HepG2 (cell line): ENCODE data around the gene PNO1.

Experiments used
- AFF4 ChIP-seq: sonication (generic); formaldehyde crosslinking; IDR thresholded peaks from 2 replicates; pipeline ENCODE4 v1.4.0; 2020; ENCODE audit warnings: missing genetic modification reagents
- BCL6 ChIP-seq: IDR thresholded peaks from 2 replicates; pipeline ENCODE4 v1.6.1; 2016; ENCODE audit warnings: missing genetic modification reagents, missing compliant biosample characterization
- CTCF ChIP-seq: sonication (generic); formaldehyde crosslinking; IDR thresholded peaks from 2 replicates; pipeline ENCODE4 v1.5.0; 2020; ENCODE audit warnings: mild to moderate bottlenecking, missing genetic modification reagents, moderate library complexity
- EP300 ChIP-seq, 3 experiments: sonication (generic) in 1 of 3; formaldehyde crosslinking in 1 of 3; IDR thresholded peaks; 2 replicates each; pipeline versions ENCODE4 v1.5.1 to v1.6.1; 2011 to 2020; ENCODE audit warnings: low read depth in 2 of 3, low read length in 2 of 3, borderline replicate concordance in 1 of 3, improper control_type of control experiment in 1 of 3, mild to moderate bottlenecking in 1 of 3, missing genetic modification reagents in 1 of 3, moderate library complexity in 1 of 3
- JUN ChIP-seq: sonication (generic); formaldehyde crosslinking; IDR thresholded peaks from 2 replicates; pipeline ENCODE4 v1.4.0; 2020; ENCODE audit warnings: mild to moderate bottlenecking, missing genetic modification reagents
- NBN ChIP-seq: fragments of 450-650 bp; conservative IDR thresholded peaks from 2 replicates; pipeline ENCODE4 v1.6.1; 2017
- POLR2A ChIP-seq, 2 experiments: IDR thresholded peaks; 2 replicates each; pipeline ENCODE4 v1.6.1; 2011; ENCODE audit warnings: low read depth in 2 of 2, low read length in 2 of 2, mild to moderate bottlenecking in 1 of 2, moderate library complexity in 1 of 2; ENCODE audit not compliant: insufficient read depth in 1 of 2
- TCF12 ChIP-seq, 2 experiments: fragments of 450-650 bp in 1 of 2; sonication (generic) in 1 of 2; formaldehyde crosslinking in 1 of 2; IDR thresholded peaks; 2 replicates each; pipeline versions ENCODE4 v1.6.1 to v1.8.0; 2017 to 2022; ENCODE audit warnings: antibody characterized with exemption in 1 of 2, mild to moderate bottlenecking in 1 of 2, missing genetic modification reagents in 1 of 2, moderate library complexity in 1 of 2

- no peak for TF ChIP-seq TCF12 (IDR thresholded peaks at IDR 0.05)
- TF ChIP-seq TCF12 (CRISPR knock-in tag; IDR thresholded peaks at IDR 0.05), result no peak
- no peak for TF ChIP-seq BCL6 (CRISPR knock-in tag)
- no peak for TF ChIP-seq POLR2A (IDR thresholded peaks at IDR 0.05; ENCODE audit: insufficient read depth in 1 of 2, low read depth in 2 of 2, low read length in 2 of 2)
- TF ChIP-seq NBN, result no peak
- no peak for TF ChIP-seq JUN (CRISPR knock-in tag)
- TF ChIP-seq EP300 (IDR thresholded peaks at IDR 0.05; ENCODE audit: low read depth in 2 of 2, low read length in 2 of 2), result no peak
- TF ChIP-seq EP300 (CRISPR knock-in tag; IDR thresholded peaks at IDR 0.05; ENCODE audit: borderline replicate concordance), result no peak
- TF ChIP-seq AFF4 (CRISPR knock-in tag), result no peak
- no peak for TF ChIP-seq CTCF
Observed at GRCh38 chr2:68156419-68156818, 1.3 kb upstream of the PNO1 start.
